Hematopoietic multipotent progenitor cell (in vitro differentiated cells): ENCODE results near the gene TMPRSS9. TPM values are rescaled to one million over a fixed set of nuclear protein-coding genes. Genes with fewer than 3 reads are reported as not detected.

ENCODE experiments used
- DNase-seq, 3 donors: peaks; one replicate each; pipeline ENCODE4 v3.0.0-alpha.2; 2011 to 2015; ENCODE audit warnings: low read depth in 2 of 3, low spot score in 2 of 3
- total RNA-seq: library from RNA; depleted of rRNA; stranded (reverse); fragments of >200 nt; gene quantifications from one replicate; pipeline ENCODE4 v1.2.3, GENCODE V29; 2012

The TMPRSS9 gene
- total RNA-seq, 1 donor, result 8.3 TPM

GRCh38 chr19:2329149-2329478 is 31.0 kb upstream of the TMPRSS9 start:
- no peak for DNase-seq

GRCh38 chr19:2329501-2329916 is 30.6 kb upstream of the TMPRSS9 start:
- DNase-seq, result no peak

- DNase-seq, result no peak
These were observed 29.8 kb upstream of the TMPRSS9 start for GRCh38 chr19:2330255-2330631.

GRCh38 chr19:2330632-2331284 is 29.3 kb upstream of the TMPRSS9 start:
- DNase-seq, result no peak

- no peak for DNase-seq
These were observed 28.3 kb upstream of the TMPRSS9 start for GRCh38 chr19:2331601-2332246.

- peak in 2 of 3 donors; percentile 80 to 90 for DNase-seq
These were observed 27.6 kb upstream of the TMPRSS9 start for GRCh38 chr19:2332341-2333026.

- no peak for DNase-seq
These were observed 26.8 kb upstream of the TMPRSS9 start for GRCh38 chr19:2333027-2333806.

GRCh38 chr19:2333807-2334211 is 26.3 kb upstream of the TMPRSS9 start:
- peak in 1 of 3 donors; percentile 40 for DNase-seq

GRCh38 chr19:2334426-2334825 is 25.6 kb upstream of the TMPRSS9 start:
- DNase-seq, result no peak

GRCh38 chr19:2334986-2335846 is 24.8 kb upstream of the TMPRSS9 start:
- DNase-seq, result peak in 2 of 3 donors; percentile 70 to 72

- DNase-seq, result no peak
These were observed 24.2 kb upstream of the TMPRSS9 start for GRCh38 chr19:2335848-2336247.

GRCh38 chr19:2336528-2337328 is 23.3 kb upstream of the TMPRSS9 start:
- no peak for DNase-seq

GRCh38 chr19:2337329-2337707 is 22.7 kb upstream of the TMPRSS9 start:
- peak in 1 of 3 donors; percentile 40 for DNase-seq

GRCh38 chr19:2338055-2338615 is 21.9 kb upstream of the TMPRSS9 start:
- no peak for DNase-seq

- DNase-seq, result no peak
These were observed 21.1 kb upstream of the TMPRSS9 start for GRCh38 chr19:2338751-2339643.

GRCh38 chr19:2339644-2340310 is 20.3 kb upstream of the TMPRSS9 start:
- no peak for DNase-seq

GRCh38 chr19:2340496-2341243 is 19.4 kb upstream of the TMPRSS9 start:
- DNase-seq, result no peak
